Panc1 (cell line): ENCODE results near the gene SERPINA3. TPM values are rescaled to one million over a fixed set of nuclear protein-coding genes. Genes with fewer than 3 reads are reported as not detected.

Experiments
- ATAC-seq: fragments of 200-7000 bp; cut with Tn5 transposase; 2 replicates; pipeline ENCODE4 v1.9.1; 2020; ENCODE audit warnings: mild to moderate bottlenecking, moderate library complexity
- Bru-seq: library from RNA; stranded (reverse); fragments of 400-500 nt; gene quantifications from one replicate; lab custom pipeline; 2021; lab: Mats Ljungman, UMichigan
- BruChase-seq, 2 experiments: library from RNA; stranded (reverse); fragments of 400-500 nt; gene quantifications; one replicate each; lab custom pipeline; 2021; lab: Mats Ljungman, UMichigan
- BruUV-seq: library from RNA; stranded (reverse); fragments of 400-500 nt; replicated peaks from 2 replicates; lab custom pipeline; 2021; lab: Mats Ljungman, UMichigan
- CTCF ChIA-PET: fragments of 300-600 bp; sonication (Branson Sonifier 250); formaldehyde crosslinking; loops from one replicate; lab custom pipeline; 2022; ENCODE audit warnings: antibody characterized with exemption; lab: Charles Lee
- POLR2A ChIA-PET: fragments of 300-600 bp; sonication (Branson Sonifier 250); formaldehyde crosslinking; loops from one replicate; lab custom pipeline; 2022; ENCODE audit warnings: antibody characterized with exemption; lab: Charles Lee
- DNase-seq: peaks from one replicate; pipeline ENCODE4 v3.0.0-alpha.2; 2010; ENCODE audit warnings: low read depth, low spot score
- H3K27ac ChIP-seq: 2 replicates; pipeline ENCODE4 v1.5.1; 2011; ENCODE audit warnings: mild to moderate bottlenecking, low read length, inconsistent platforms
- H3K27me3 ChIP-seq: fragments of 200-500 bp; sonication (Bioruptor generic); 2 replicates; pipeline ENCODE4 v1.6.0; 2014; ENCODE audit warnings: low read length, inconsistent platforms; ENCODE audit not compliant: control insufficient read depth, insufficient read depth
- H3K36me3 ChIP-seq: fragments of 200-500 bp; sonication (Bioruptor generic); 2 replicates; pipeline ENCODE4 v1.5.1; 2014; ENCODE audit warnings: inconsistent platforms, mild to moderate bottlenecking, low read length, moderate library complexity; ENCODE audit not compliant: control insufficient read depth, insufficient read depth
- H3K4me1 ChIP-seq: 2 replicates; pipeline ENCODE4 v1.5.1; 2011; ENCODE audit warnings: inconsistent platforms, mild to moderate bottlenecking, low read length, moderate library complexity; ENCODE audit not compliant: control insufficient read depth, insufficient read depth
- H3K4me3 ChIP-seq, 2 experiments: 2 replicates each; pipeline ENCODE4 v1.5.1; 2011 to 2012; ENCODE audit warnings: low read depth in 2 of 2, low read length in 2 of 2, mild to moderate bottlenecking in 2 of 2, inconsistent platforms in 1 of 2, moderate library complexity in 1 of 2
- H3K9me3 ChIP-seq: fragments of 200-500 bp; sonication (Bioruptor generic); 2 replicates; pipeline ENCODE4 v1.5.1; 2014; ENCODE audit warnings: low read depth, mild to moderate bottlenecking, inconsistent platforms, low read length, moderate library complexity; ENCODE audit not compliant: control insufficient read depth, insufficient read depth
- POLR2AphosphoS5 ChIP-seq: IDR thresholded peaks from 2 replicates; pipeline ENCODE4 v1.6.1; 2012; ENCODE audit warnings: mild to moderate bottlenecking, low read depth, low read length, moderate library complexity
- SIN3A ChIP-seq: IDR thresholded peaks from 2 replicates; pipeline ENCODE4 v1.6.1; 2012; ENCODE audit warnings: low read depth, mild to moderate bottlenecking, low read length, moderate library complexity, borderline replicate concordance; ENCODE audit not compliant: insufficient read depth
- TCF7L2 ChIP-seq: IDR thresholded peaks from 2 replicates; pipeline ENCODE4 v1.6.1; 2011; ENCODE audit warnings: mild to moderate bottlenecking, low read depth, low read length, inconsistent platforms
- in situ Hi-C: cut with HindIII; loops from 2 replicates; pipeline ENCODE4 v1.10.0; 2016; ENCODE audit warnings: low sequenced_read_pairs, low pct_unique_long_range_greater_than_20kb
- intact Hi-C: fragments of 100-400 bp; cut with micrococcal nuclease; formaldehyde crosslinking; loops from one replicate; pipeline ENCODE4 v1.10.0; 2022; ENCODE audit not compliant: unreplicated experiment
- long read RNA-seq: library from polyadenylated mRNA; unstranded; transcript quantifications from one replicate; pipeline ENCODE4 v2.0.0, GENCODE V29; 2021; ENCODE audit not compliant: unreplicated experiment
- polyA plus RNA-seq: library from polyadenylated mRNA; unstranded; fragments of >200 nt; gene quantifications from one replicate; pipeline ENCODE4 v1.2.1, GENCODE V29; 2012; ENCODE audit warnings: missing spikeins; ENCODE audit not compliant: insufficient read length
- total RNA-seq: library from RNA; stranded (reverse); gene quantifications from one replicate; pipeline ENCODE4 v1.2.1, GENCODE V29; 2021; ENCODE audit not compliant: unreplicated experiment
- TF ChIP-seq, protein P1 (sequence below), 2 experiments: IDR thresholded peaks; 2 replicates each; pipeline ENCODE4 v1.6.1; 2011 to 2012; ENCODE audit warnings: low read depth in 2 of 2, control low read depth in 1 of 2, low read length in 1 of 2, mild to moderate bottlenecking in 1 of 2, moderate library complexity in 1 of 2; ENCODE audit not compliant: insufficient read depth in 1 of 2
- TF ChIP-seq, protein P2 (sequence below): fragments of 450-650 bp; IDR thresholded peaks from 2 replicates; pipeline ENCODE4 v1.5.1; 2017; ENCODE audit warnings: mild to moderate bottlenecking

Gene SERPINA3
- total RNA-seq (5.7 TPM), Bru-seq, nascent RNA (percentile 37 among the genes with signal in this experiment), BruChase-seq, experiment 1, labeled RNA remaining after a 2-hour chase (percentile 30 among the genes with signal in this experiment), BruChase-seq, experiment 2, labeled RNA remaining after a 6-hour chase (percentile 32 among the genes with signal in this experiment)
- polyA plus RNA-seq: 9.7 TPM
- long read RNA-seq, partial matches to known transcripts: 1 of 1 reads
- long read RNA-seq, other reads (novel, unspliced or antisense): 0 of 1 reads

DNA sequence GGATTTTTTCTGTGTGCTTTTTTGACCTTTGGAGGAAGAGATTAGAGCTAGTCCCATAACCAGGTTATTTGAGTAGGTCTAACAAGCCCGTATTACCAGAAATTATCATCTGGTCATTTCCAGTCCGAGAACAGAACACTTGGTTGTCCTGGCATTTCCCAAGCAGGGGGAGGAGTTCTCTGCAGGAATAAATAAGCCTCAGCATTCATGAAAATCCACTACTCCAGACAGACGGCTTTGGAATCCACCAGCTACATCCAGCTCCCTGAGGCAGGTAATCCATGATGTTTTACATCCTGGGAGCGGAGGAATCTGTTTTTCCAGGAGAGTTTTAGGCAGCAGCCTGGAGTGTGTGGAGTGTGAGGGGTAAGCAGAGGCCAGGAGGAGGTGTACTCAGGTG, at the start of gene SERPINA3:
SERPINA3 (plus strand) TSS at position 218 of the 400 bp plus-strand sequence. CDS start 2,051 bp downstream, outside the sequence.
- in situ Hi-C loops: no loop called here
- Histone ChIP-seq H3K27me3 (no peaks in the 10 kb centered on the region), H3K4me3 (no peak within 1 kb of the TSS), H3K27ac (peak within 1 kb of the TSS; percentile 39; the same call in 1 of the 2 replicates), H3K36me3 (no peaks in the 10 kb centered on the region), H3K4me1 (peaks cover 5% of the 10 kb centered on the region), H3K9me3 (no peaks in the 10 kb centered on the region)
- TF ChIP-seq, protein P1, sequence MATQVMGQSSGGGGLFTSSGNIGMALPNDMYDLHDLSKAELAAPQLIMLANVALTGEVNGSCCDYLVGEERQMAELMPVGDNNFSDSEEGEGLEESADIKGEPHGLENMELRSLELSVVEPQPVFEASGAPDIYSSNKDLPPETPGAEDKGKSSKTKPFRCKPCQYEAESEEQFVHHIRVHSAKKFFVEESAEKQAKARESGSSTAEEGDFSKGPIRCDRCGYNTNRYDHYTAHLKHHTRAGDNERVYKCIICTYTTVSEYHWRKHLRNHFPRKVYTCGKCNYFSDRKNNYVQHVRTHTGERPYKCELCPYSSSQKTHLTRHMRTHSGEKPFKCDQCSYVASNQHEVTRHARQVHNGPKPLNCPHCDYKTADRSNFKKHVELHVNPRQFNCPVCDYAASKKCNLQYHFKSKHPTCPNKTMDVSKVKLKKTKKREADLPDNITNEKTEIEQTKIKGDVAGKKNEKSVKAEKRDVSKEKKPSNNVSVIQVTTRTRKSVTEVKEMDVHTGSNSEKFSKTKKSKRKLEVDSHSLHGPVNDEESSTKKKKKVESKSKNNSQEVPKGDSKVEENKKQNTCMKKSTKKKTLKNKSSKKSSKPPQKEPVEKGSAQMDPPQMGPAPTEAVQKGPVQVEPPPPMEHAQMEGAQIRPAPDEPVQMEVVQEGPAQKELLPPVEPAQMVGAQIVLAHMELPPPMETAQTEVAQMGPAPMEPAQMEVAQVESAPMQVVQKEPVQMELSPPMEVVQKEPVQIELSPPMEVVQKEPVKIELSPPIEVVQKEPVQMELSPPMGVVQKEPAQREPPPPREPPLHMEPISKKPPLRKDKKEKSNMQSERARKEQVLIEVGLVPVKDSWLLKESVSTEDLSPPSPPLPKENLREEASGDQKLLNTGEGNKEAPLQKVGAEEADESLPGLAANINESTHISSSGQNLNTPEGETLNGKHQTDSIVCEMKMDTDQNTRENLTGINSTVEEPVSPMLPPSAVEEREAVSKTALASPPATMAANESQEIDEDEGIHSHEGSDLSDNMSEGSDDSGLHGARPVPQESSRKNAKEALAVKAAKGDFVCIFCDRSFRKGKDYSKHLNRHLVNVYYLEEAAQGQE (IDR thresholded peaks at IDR 0.05; ENCODE audit: insufficient read depth in 1 of 2, low read depth in 2 of 2, low read length in 1 of 2): no peak
- TF ChIP-seq POLR2AphosphoS5: no peak
- no peak for TF ChIP-seq SIN3A
- TF ChIP-seq, protein P2, sequence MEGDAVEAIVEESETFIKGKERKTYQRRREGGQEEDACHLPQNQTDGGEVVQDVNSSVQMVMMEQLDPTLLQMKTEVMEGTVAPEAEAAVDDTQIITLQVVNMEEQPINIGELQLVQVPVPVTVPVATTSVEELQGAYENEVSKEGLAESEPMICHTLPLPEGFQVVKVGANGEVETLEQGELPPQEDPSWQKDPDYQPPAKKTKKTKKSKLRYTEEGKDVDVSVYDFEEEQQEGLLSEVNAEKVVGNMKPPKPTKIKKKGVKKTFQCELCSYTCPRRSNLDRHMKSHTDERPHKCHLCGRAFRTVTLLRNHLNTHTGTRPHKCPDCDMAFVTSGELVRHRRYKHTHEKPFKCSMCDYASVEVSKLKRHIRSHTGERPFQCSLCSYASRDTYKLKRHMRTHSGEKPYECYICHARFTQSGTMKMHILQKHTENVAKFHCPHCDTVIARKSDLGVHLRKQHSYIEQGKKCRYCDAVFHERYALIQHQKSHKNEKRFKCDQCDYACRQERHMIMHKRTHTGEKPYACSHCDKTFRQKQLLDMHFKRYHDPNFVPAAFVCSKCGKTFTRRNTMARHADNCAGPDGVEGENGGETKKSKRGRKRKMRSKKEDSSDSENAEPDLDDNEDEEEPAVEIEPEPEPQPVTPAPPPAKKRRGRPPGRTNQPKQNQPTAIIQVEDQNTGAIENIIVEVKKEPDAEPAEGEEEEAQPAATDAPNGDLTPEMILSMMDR: no peak
- TF ChIP-seq TCF7L2: no peak
- intact Hi-C loops: no loop called here
- POLR2A ChIA-PET: no interaction called here
- DNase-seq (no peak), ATAC-seq (no peak)
- CTCF ChIA-PET: no interaction called here
- BruUV-seq: no TSS peak

DNA sequence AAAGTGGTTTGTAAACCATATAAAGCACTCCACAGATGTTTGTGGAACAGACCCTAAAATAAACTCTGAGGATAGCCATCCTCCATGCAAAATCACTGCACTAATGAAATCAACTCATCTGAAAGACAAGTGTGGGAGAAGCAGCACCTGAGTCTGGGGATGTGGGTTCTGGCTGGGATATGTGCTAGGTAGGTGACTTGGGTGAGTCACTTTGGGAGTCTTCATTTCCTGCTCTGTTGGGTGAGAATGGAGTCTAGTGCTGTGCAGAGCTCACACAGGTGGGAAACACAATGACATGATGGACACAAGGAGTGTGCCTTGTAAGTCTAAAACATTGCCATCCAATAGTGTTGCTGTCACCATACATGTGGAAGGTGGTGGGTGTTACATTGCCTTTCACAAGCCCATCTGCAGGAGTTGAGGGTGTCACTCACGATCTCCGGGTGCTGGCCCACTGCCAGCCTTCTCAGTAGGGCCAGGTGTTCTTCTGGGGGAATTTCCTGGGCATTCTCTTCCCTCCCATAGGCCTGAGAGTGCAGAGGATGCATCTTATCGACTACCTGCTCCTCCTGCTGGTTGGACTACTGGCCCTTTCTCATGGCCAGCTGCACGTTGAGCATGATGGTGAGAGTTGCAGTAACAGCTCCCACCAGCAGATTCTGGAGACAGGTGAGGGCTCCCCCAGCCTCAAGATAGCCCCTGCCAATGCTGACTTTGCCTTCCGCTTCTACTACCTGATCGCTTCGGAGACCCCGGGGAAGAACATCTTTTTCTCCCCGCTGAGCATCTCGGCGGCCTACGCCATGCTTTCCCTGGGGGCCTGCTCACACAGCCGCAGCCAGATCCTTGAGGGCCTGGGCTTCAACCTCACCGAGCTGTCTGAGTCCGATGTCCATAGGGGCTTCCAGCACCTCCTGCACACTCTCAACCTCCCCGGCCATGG, 49.0 kb upstream of the SERPINA3 start:
- ChIA-PET CTCF (no interaction called here), POLR2A (no interaction called here)
- TF ChIP-seq SIN3A (no peak), POLR2AphosphoS5 (no peak), TCF7L2 (no peak)
- TF ChIP-seq, protein P1 (IDR thresholded peaks at IDR 0.05; ENCODE audit: insufficient read depth in 1 of 2, low read depth in 2 of 2, low read length in 1 of 2): no peak
- TF ChIP-seq, protein P2: no peak
- DNase-seq (no peak), ATAC-seq (no peak)
- in situ Hi-C loops (no loop called here), intact Hi-C loops (no loop called here)
- Histone ChIP-seq H3K36me3 (no peaks in the 10 kb centered on the region), H3K9me3 (no peaks in the 10 kb centered on the region), H3K27me3 (no peaks in the 10 kb centered on the region), H3K4me1 (no peaks in the 10 kb centered on the region), H3K27ac (no peak overlapping the region), H3K4me3 (no peak overlapping the region)
- BruUV-seq: no TSS peak
